ENCODE data around the gene EPB41L5.

GRCh38 chr2:120224256-120224655 is 211.4 kb downstream of the EPB41L5 start:
- TF ChIP-seq POLR2A (IDR thresholded peaks at IDR 0.05) (no peak), EP300 (IDR thresholded peaks at IDR 0.05) (no peak), CTCF (IDR thresholded peaks at IDR 0.05) (no peak), POLR2AphosphoS5 (IDR thresholded peaks at IDR 0.05) (no peak)

Measured in sigmoid colon (tissue), 4 donors.